K562 (cell line): ENCODE measurements around the gene DBI. TPM values are rescaled to one million over a fixed set of nuclear protein-coding genes. Genes with fewer than 3 reads are reported as not detected.

Experiments used
- ARID3B ChIP-seq: fragments of 250-450 bp; sonication (Bioruptor Pico); IDR thresholded peaks from 2 replicates; pipeline ENCODE4 v1.4.0; 2020; ENCODE audit warnings: borderline replicate concordance
- CCAR2 ChIP-seq: fragments of 200-400 bp; formaldehyde crosslinking; IDR thresholded peaks from 2 replicates; pipeline ENCODE4 v1.6.1; 2017; ENCODE audit warnings: mild to moderate bottlenecking, low read depth, low read length
- DEAF1 ChIP-seq: fragments of 450-650 bp; formaldehyde crosslinking; IDR thresholded peaks from 2 replicates; pipeline ENCODE4 v1.4.0; 2020; ENCODE audit warnings: mild to moderate bottlenecking, moderate library complexity
- ETS2 ChIP-seq: IDR thresholded peaks from 2 replicates; pipeline ENCODE4 v1.6.1; 2016; ENCODE audit warnings: borderline replicate concordance, missing genetic modification characterization, mild to moderate bottlenecking, moderate library complexity, missing compliant biosample characterization; ENCODE audit not compliant: poor library complexity, severe bottlenecking
- GABPB2 ChIP-seq: fragments of 250-450 bp; sonication (Bioruptor Pico); conservative IDR thresholded peaks from 2 replicates; pipeline ENCODE4 v1.5.1; 2021; ENCODE audit warnings: mild to moderate bottlenecking
- MEF2D ChIP-seq: conservative IDR thresholded peaks from 2 replicates; pipeline ENCODE4 v1.6.1; 2016; ENCODE audit warnings: low read depth, missing genetic modification characterization, missing compliant biosample characterization
- MTF1 ChIP-seq: fragments of 250-450 bp; sonication (Bioruptor Pico); IDR thresholded peaks from 2 replicates; pipeline ENCODE4 v1.9.0; 2021; ENCODE audit warnings: moderate library complexity, mild to moderate bottlenecking, inconsistent platforms, borderline replicate concordance
- NFIX ChIP-seq: fragments of 250-450 bp; sonication (Bioruptor Pico); IDR thresholded peaks from 2 replicates; pipeline ENCODE4 v1.4.0; 2020; ENCODE audit warnings: low read depth, mild to moderate bottlenecking, moderate library complexity
- RB1 ChIP-seq: fragments of 450-650 bp; IDR thresholded peaks from 2 replicates; pipeline ENCODE4 v1.6.1; 2017; ENCODE audit warnings: low read depth, mild to moderate bottlenecking
- SIN3A ChIP-seq, 2 experiments: fragments of 150-350 bp in 1 of 2; IDR thresholded peaks; 2 replicates each; pipeline ENCODE4 v1.6.1; 2011 to 2016; ENCODE audit warnings: borderline replicate concordance in 2 of 2, low read depth in 2 of 2, low read length in 2 of 2, mild to moderate bottlenecking in 2 of 2, moderate library complexity in 2 of 2; ENCODE audit not compliant: control insufficient read depth in 1 of 2
- SMAD3 ChIP-seq: fragments of 450-650 bp; formaldehyde crosslinking; conservative IDR thresholded peaks from 2 replicates; pipeline ENCODE4 v1.4.0; 2020; ENCODE audit warnings: mild to moderate bottlenecking
- VEZF1 ChIP-seq: fragments of 200-800 bp; sonication (Bioruptor generic); IDR thresholded peaks from 2 replicates; pipeline ENCODE4 v1.6.1; 2017; ENCODE audit warnings: missing genetic modification characterization, missing compliant biosample characterization
- ZBTB17 ChIP-seq: fragments of 450-650 bp; formaldehyde crosslinking; IDR thresholded peaks from 2 replicates; pipeline ENCODE4 v1.4.0; 2020; ENCODE audit warnings: mild to moderate bottlenecking
- ZNF121 ChIP-seq: sonication (generic); formaldehyde crosslinking; conservative IDR thresholded peaks from 2 replicates; pipeline ENCODE4 v1.8.0; 2022; ENCODE audit warnings: missing genetic modification reagents
- ZNF134 ChIP-seq: fragments of 250-450 bp; sonication (Bioruptor Pico); conservative IDR thresholded peaks from 2 replicates; pipeline ENCODE4 v1.4.0; 2020
- ZNF212 ChIP-seq: fragments of 450-650 bp; formaldehyde crosslinking; IDR thresholded peaks from 2 replicates; pipeline ENCODE4 v1.4.0; 2020; ENCODE audit warnings: mild to moderate bottlenecking
- ZNF785 ChIP-seq: fragments of 250-450 bp; sonication (Bioruptor Pico); IDR thresholded peaks from 2 replicates; pipeline ENCODE4 v1.4.0; 2020; ENCODE audit warnings: mild to moderate bottlenecking
- polyA plus RNA-seq, 8 experiments: library from polyadenylated mRNA; depleted of rRNA in 4 of 8; stranded (reverse) in 5 of 8; unstranded in 3 of 8; fragments of >200 nt; fragmentation: Nextera tagmentation in 2 of 8; fragmentation: Illumina TruSeq in 1 of 8; extraction: Ambion mirVana in 2 of 8; extraction: Trizol in 1 of 8; gene quantifications; 2 replicates each; pipeline versions ENCODE4 v1.2.1 to v1.2.3, GENCODE V29; 2011 to 2014; ENCODE audit warnings: inconsistent platforms in 1 of 8, missing spikeins in 1 of 8
- total RNA-seq, 7 experiments: library from RNA; depleted of rRNA in 6 of 7; stranded (reverse); fragments of >200 nt in 6 of 7; fragmentation: Illumina TruSeq in 2 of 7; extraction: Trizol in 2 of 7; gene quantifications; 2 replicates each; pipeline versions ENCODE4 v1.2.1 to v1.2.3, GENCODE V29; 2011 to 2021; ENCODE audit warnings: low replicate concordance in 1 of 7
- TF ChIP-seq, protein P1 (sequence below): fragments of 450-650 bp; IDR thresholded peaks from 2 replicates; pipeline ENCODE4 v1.7.1; 2018; ENCODE audit warnings: mild to moderate bottlenecking, low read depth; ENCODE audit not compliant: partially characterized antibody
- TF ChIP-seq, protein P2 (sequence below): sonication (generic); formaldehyde crosslinking; IDR thresholded peaks from 2 replicates; pipeline ENCODE4 v1.9.0; 2022; ENCODE audit warnings: mild to moderate bottlenecking, missing genetic modification reagents

Gene DBI
- total and polyA plus RNA-seq, 9 of the 15 experiments (the other 6 are each of a cell fraction or from before 2014, with no cell fraction given) = 55.8 to 443 (median 194) TPM

GRCh38 chr2:119338826-119339561 is 27.8 kb upstream of the DBI start (continued):
- no peak for TF ChIP-seq GABPB2 (CRISPR knock-in tag)
- TF ChIP-seq DEAF1 (CRISPR knock-in tag) = no peak
- TF ChIP-seq MTF1 (CRISPR knock-in tag) = peak; percentile 78; the same call in 1 of the 2 replicates
- peak; percentile 80; the same call in 1 of the 2 replicates for TF ChIP-seq ARID3B (CRISPR knock-in tag)
- peak; percentile 74 for TF ChIP-seq ZNF134
- peak; percentile 74 for TF ChIP-seq ETS2
- peak; percentile 91 for TF ChIP-seq ZBTB17 (CRISPR knock-in tag)
- TF ChIP-seq VEZF1 = peak; percentile 71; the same call in 1 of the 2 replicates
- TF ChIP-seq ZNF785 = 0 out of 2 replicates have a peak, but pooled peaks have one; percentile 53
- TF ChIP-seq MEF2D (tag) = peak; percentile 86
- TF ChIP-seq, protein P1, sequence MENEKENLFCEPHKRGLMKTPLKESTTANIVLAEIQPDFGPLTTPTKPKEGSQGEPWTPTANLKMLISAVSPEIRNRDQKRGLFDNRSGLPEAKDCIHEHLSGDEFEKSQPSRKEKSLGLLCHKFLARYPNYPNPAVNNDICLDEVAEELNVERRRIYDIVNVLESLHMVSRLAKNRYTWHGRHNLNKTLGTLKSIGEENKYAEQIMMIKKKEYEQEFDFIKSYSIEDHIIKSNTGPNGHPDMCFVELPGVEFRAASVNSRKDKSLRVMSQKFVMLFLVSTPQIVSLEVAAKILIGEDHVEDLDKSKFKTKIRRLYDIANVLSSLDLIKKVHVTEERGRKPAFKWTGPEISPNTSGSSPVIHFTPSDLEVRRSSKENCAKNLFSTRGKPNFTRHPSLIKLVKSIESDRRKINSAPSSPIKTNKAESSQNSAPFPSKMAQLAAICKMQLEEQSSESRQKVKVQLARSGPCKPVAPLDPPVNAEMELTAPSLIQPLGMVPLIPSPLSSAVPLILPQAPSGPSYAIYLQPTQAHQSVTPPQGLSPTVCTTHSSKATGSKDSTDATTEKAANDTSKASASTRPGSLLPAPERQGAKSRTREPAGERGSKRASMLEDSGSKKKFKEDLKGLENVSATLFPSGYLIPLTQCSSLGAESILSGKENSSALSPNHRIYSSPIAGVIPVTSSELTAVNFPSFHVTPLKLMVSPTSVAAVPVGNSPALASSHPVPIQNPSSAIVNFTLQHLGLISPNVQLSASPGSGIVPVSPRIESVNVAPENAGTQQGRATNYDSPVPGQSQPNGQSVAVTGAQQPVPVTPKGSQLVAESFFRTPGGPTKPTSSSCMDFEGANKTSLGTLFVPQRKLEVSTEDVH = no peak
- TF ChIP-seq, protein P2, sequence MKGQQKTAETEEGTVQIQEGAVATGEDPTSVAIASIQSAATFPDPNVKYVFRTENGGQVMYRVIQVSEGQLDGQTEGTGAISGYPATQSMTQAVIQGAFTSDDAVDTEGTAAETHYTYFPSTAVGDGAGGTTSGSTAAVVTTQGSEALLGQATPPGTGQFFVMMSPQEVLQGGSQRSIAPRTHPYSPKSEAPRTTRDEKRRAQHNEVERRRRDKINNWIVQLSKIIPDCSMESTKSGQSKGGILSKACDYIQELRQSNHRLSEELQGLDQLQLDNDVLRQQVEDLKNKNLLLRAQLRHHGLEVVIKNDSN = peak; percentile 81
- no peak for TF ChIP-seq ZNF121 (CRISPR knock-in tag)
- peak; percentile 94 for TF ChIP-seq SMAD3 (CRISPR knock-in tag)
- no peak for TF ChIP-seq ZNF212 (CRISPR knock-in tag)
- TF ChIP-seq SIN3A (IDR thresholded peaks at IDR 0.05; ENCODE audit: borderline replicate concordance in 2 of 2, control insufficient read depth in 1 of 2, low read depth in 2 of 2, low read length in 2 of 2) = no peak
- TF ChIP-seq CCAR2 = no peak
- TF ChIP-seq NFIX (CRISPR knock-in tag) = peak; percentile 31; the same call in 1 of the 2 replicates
- no peak for TF ChIP-seq RB1
